HCT116 (cell line): ENCODE measurements around the gene THAP8. TPM values are rescaled to one million over a fixed set of nuclear protein-coding genes. Genes with fewer than 3 reads are reported as not detected.

ENCODE experiments used
- ATAC-seq: fragments of 200-7000 bp; cut with Tn5 transposase; 2 replicates; pipeline ENCODE4 v1.9.1; 2020; ENCODE audit warnings: mild to moderate bottlenecking, moderate library complexity
- BruUV-seq: library from RNA; stranded (reverse); fragments of 400-500 nt; replicated peaks from 2 replicates; lab custom pipeline; 2021; lab: Mats Ljungman, UMichigan
- CTCF ChIA-PET: fragments of 300-600 bp; sonication (Branson Sonifier 250); formaldehyde crosslinking; loops from one replicate; lab custom pipeline; 2021; ENCODE audit warnings: antibody characterized with exemption; lab: Charles Lee
- POLR2A ChIA-PET: fragments of 300-600, 350-600 bp; sonication (Branson Sonifier 250); formaldehyde crosslinking; loops from one replicate; lab custom pipeline; 2021; ENCODE audit warnings: antibody characterized with exemption; lab: Charles Lee
- RAD21 ChIA-PET, 2 experiments: fragments of 300-600 bp; sonication (Branson Sonifier 250); formaldehyde crosslinking; loops; one replicate each; lab custom pipeline; 2023; ENCODE audit warnings: low total read pairs in 2 of 2; ENCODE audit not compliant: uncharacterized antibody in 2 of 2, unreplicated experiment in 2 of 2, low non-redundant PET in 1 of 2; lab: Charles Lee
- DNase-seq: peaks from one replicate; pipeline ENCODE4 v3.0.0-alpha.2; 2010; ENCODE audit warnings: low read depth, low spot score
- H2AFZ ChIP-seq: fragments of 200-600 bp; shearing (Covaris generic), sonication (generic); 2 replicates; pipeline ENCODE4 v1.6.1; 2017; ENCODE audit warnings: low read depth, mixed run types, mixed read lengths, antibody characterized with exemption, low read length; ENCODE audit not compliant: poor library complexity, severe bottlenecking
- H3K27ac ChIP-seq: 2 replicates; pipeline ENCODE4 v1.5.1; 2012; ENCODE audit warnings: low read depth, low read length
- H3K27me3 ChIP-seq: fragments of 200-600 bp; sonication (generic); 2 replicates; pipeline ENCODE4 v1.6.1; 2016; ENCODE audit warnings: mixed run types, low read length, mixed read lengths; ENCODE audit not compliant: insufficient read depth
- H3K36me3 ChIP-seq, 2 experiments: fragments of 200-500 bp in 1 of 2; fragments of 200-600 bp in 1 of 2; sonication (Bioruptor generic) in 1 of 2; sonication (generic) in 1 of 2; 2 replicates each; pipeline versions ENCODE4 v1.5.1 to v1.6.1; 2014 to 2016; ENCODE audit warnings: low read length in 2 of 2, inconsistent platforms in 1 of 2, mixed read lengths in 1 of 2, mixed run types in 1 of 2; ENCODE audit not compliant: insufficient read depth in 2 of 2, control insufficient read depth in 1 of 2
- H3K4me1 ChIP-seq, 2 experiments: fragments of 200-600 bp in 1 of 2; sonication (generic) in 1 of 2; 2 replicates each; pipeline versions ENCODE4 v1.5.1 to v1.6.1; 2012 to 2017; ENCODE audit warnings: low read length in 2 of 2, inconsistent platforms in 1 of 2, mild to moderate bottlenecking in 1 of 2, mixed read lengths in 1 of 2, mixed run types in 1 of 2, moderate library complexity in 1 of 2; ENCODE audit not compliant: insufficient read depth in 2 of 2, control insufficient read depth in 1 of 2
- H3K4me2 ChIP-seq: fragments of 200-600 bp; sonication (generic); 2 replicates; pipeline ENCODE4 v1.6.1; 2017; ENCODE audit warnings: mixed run types, low read length, mixed read lengths
- H3K4me3 ChIP-seq, 2 experiments: fragments of 200-600 bp in 1 of 2; sonication (generic) in 1 of 2; replicated peaks in 1 of 2; 2 replicates each; pipeline ENCODE4 v1.5.1; 2011 to 2016; ENCODE audit warnings: low read length in 2 of 2, control low read depth in 1 of 2, low read depth in 1 of 2, mild to moderate bottlenecking in 1 of 2, mixed read lengths in 1 of 2, mixed run types in 1 of 2
- H3K79me2 ChIP-seq: fragments of 200-600 bp; sonication (generic); 2 replicates; pipeline ENCODE4 v1.6.1; 2017; ENCODE audit warnings: mild to moderate bottlenecking, mixed run types, low read length, moderate library complexity, mixed read lengths; ENCODE audit not compliant: insufficient read depth
- H3K9ac ChIP-seq: fragments of 200-600 bp; sonication (generic); 2 replicates; pipeline ENCODE4 v1.6.1; 2016; ENCODE audit warnings: low read length, mixed read lengths
- H3K9me2 ChIP-seq: fragments of 200-600 bp; sonication (generic), shearing (Covaris generic); 2 replicates; pipeline ENCODE4 v1.6.1; 2017; ENCODE audit warnings: mixed run types, mild to moderate bottlenecking, moderate library complexity; ENCODE audit not compliant: insufficient read depth
- H3K9me3 ChIP-seq, 2 experiments: fragments of 200-500 bp in 1 of 2; fragments of 200-600 bp in 1 of 2; sonication (Bioruptor generic) in 1 of 2; sonication (generic) in 1 of 2; 2 replicates each; pipeline ENCODE4 v1.6.1; 2014 to 2017; ENCODE audit warnings: low read length in 2 of 2, mixed read lengths in 2 of 2, inconsistent platforms in 1 of 2, low read depth in 1 of 2, mild to moderate bottlenecking in 1 of 2, mixed run types in 1 of 2, moderate library complexity in 1 of 2; ENCODE audit not compliant: control insufficient read depth in 1 of 2, insufficient read depth in 1 of 2
- H4K20me1 ChIP-seq: fragments of 200-600 bp; sonication (generic), shearing (Covaris generic); 2 replicates; pipeline ENCODE4 v1.6.1; 2017; ENCODE audit warnings: mixed run types, mild to moderate bottlenecking, moderate library complexity; ENCODE audit not compliant: insufficient read depth
- CBX3 ChIP-seq: IDR thresholded peaks from 2 replicates; pipeline ENCODE4 v1.6.1; 2012; ENCODE audit warnings: low read depth
- CEBPB ChIP-seq: IDR thresholded peaks from 2 replicates; pipeline ENCODE4 v1.6.1; 2012; ENCODE audit warnings: low read depth
- EGR1 ChIP-seq: IDR thresholded peaks from 2 replicates; pipeline ENCODE4 v1.6.1; 2012; ENCODE audit warnings: low read depth
- EZH2 ChIP-seq: fragments of 200-600 bp; sonication (generic); IDR thresholded peaks from 2 replicates; pipeline ENCODE4 v1.6.1; 2017; ENCODE audit warnings: antibody characterized with exemption, mixed run types
- EZH2phosphoT487 ChIP-seq: fragments of 200-600 bp; IDR thresholded peaks from 2 replicates; pipeline ENCODE4 v1.6.1; 2018; ENCODE audit warnings: antibody characterized with exemption, borderline replicate concordance
- FOSL1 ChIP-seq: IDR thresholded peaks from 2 replicates; pipeline ENCODE4 v1.6.1; 2012; ENCODE audit warnings: low read depth
- JUND ChIP-seq: IDR thresholded peaks from 2 replicates; pipeline ENCODE4 v1.6.1; 2012
- SIN3A ChIP-seq: IDR thresholded peaks from 2 replicates; pipeline ENCODE4 v1.6.1; 2012; ENCODE audit warnings: low read depth
- SP1 ChIP-seq: IDR thresholded peaks from 2 replicates; pipeline ENCODE4 v1.6.1; 2012; ENCODE audit warnings: low read depth
- SRF ChIP-seq: IDR thresholded peaks from 2 replicates; pipeline ENCODE4 v1.6.1; 2012; ENCODE audit warnings: low read depth
- TCF7L2 ChIP-seq: IDR thresholded peaks from 2 replicates; pipeline ENCODE4 v1.7.0; 2011; ENCODE audit warnings: borderline replicate concordance, inconsistent platforms; ENCODE audit not compliant: insufficient read depth, insufficient read length; ENCODE audit errors: extremely low read depth
- YY1 ChIP-seq: IDR thresholded peaks from 2 replicates; pipeline ENCODE4 v1.6.1; 2011; ENCODE audit warnings: low read length, low read depth, moderate library complexity, mild to moderate bottlenecking; ENCODE audit not compliant: insufficient replicate concordance; ENCODE audit errors: extremely low read depth
- intact Hi-C: fragments of 100-400 bp; cut with micrococcal nuclease; formaldehyde crosslinking; loops from 2 replicates; pipeline ENCODE4 v1.10.0; 2022
- total RNA-seq: library from RNA; stranded (reverse); gene quantifications from one replicate; pipeline ENCODE4 v1.2.1, GENCODE V29; 2021; ENCODE audit not compliant: unreplicated experiment
- TF ChIP-seq, protein P1 (sequence below), 3 experiments: fragments of 200-600 bp in 1 of 3; sonication (generic) in 1 of 3; IDR thresholded peaks in 2 of 3; conservative IDR thresholded peaks in 1 of 3; 2 replicates each; pipeline ENCODE4 v1.5.1; 2012 to 2017; ENCODE audit warnings: low read depth in 2 of 3, low read length in 2 of 3, antibody characterized with exemption in 1 of 3, borderline replicate concordance in 1 of 3, control low read depth in 1 of 3, mild to moderate bottlenecking in 1 of 3, mixed read lengths in 1 of 3, mixed run types in 1 of 3, moderate library complexity in 1 of 3; ENCODE audit not compliant: insufficient read depth in 1 of 3
- TF ChIP-seq, protein P2 (sequence below): IDR thresholded peaks from 2 replicates; pipeline ENCODE4 v1.6.1; 2012
- TF ChIP-seq, protein P3 (sequence below): IDR thresholded peaks from 2 replicates; pipeline ENCODE4 v1.6.1; 2012; ENCODE audit warnings: low read depth

Gene THAP8
- total RNA-seq, 1 experiment from 2014 or later, result 1.7 TPM

DNA sequence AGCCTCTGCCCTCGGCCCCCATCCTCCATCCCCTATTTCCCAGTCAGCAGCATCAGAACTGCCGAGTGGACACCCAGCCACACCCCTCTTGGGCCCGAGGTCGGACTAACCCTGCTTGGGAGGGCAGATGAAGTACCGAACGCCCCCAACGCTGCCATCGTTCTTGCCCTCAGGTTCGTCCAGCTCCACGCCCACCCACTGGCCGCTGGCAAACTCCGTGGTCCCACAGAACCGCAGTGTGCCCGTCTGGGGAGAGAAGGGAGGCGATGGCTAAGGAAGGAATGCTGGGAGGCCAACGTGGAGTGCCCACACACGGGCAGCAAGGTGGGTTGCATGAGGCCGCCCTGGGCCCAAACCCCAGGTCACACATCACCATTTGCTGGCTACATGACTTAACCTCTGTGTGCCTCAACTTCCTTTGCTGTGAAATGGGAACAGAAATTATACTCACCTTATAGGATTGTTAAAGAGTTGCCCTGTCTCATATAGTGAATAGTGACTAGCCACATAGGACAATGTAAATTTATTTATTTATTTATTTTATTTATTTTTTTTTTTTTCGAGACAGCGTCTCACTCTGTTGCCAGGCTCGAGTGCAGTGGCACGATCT, 34.9 kb downstream of the THAP8 start (continued):
- no peak for TF ChIP-seq EGR1
- no peak for TF ChIP-seq TCF7L2
- TF ChIP-seq EZH2phosphoT487, result no peak
- TF ChIP-seq, protein P1, sequence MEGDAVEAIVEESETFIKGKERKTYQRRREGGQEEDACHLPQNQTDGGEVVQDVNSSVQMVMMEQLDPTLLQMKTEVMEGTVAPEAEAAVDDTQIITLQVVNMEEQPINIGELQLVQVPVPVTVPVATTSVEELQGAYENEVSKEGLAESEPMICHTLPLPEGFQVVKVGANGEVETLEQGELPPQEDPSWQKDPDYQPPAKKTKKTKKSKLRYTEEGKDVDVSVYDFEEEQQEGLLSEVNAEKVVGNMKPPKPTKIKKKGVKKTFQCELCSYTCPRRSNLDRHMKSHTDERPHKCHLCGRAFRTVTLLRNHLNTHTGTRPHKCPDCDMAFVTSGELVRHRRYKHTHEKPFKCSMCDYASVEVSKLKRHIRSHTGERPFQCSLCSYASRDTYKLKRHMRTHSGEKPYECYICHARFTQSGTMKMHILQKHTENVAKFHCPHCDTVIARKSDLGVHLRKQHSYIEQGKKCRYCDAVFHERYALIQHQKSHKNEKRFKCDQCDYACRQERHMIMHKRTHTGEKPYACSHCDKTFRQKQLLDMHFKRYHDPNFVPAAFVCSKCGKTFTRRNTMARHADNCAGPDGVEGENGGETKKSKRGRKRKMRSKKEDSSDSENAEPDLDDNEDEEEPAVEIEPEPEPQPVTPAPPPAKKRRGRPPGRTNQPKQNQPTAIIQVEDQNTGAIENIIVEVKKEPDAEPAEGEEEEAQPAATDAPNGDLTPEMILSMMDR (IDR thresholded peaks at IDR 0.05 in 2 of 3, conservative IDR thresholded peaks at IDR 0.05 in 1 of 3; ENCODE audit: borderline replicate concordance in 1 of 3, insufficient read depth in 1 of 3, low read depth in 2 of 3, low read length in 2 of 3), result no peak
- TF ChIP-seq, protein P2, sequence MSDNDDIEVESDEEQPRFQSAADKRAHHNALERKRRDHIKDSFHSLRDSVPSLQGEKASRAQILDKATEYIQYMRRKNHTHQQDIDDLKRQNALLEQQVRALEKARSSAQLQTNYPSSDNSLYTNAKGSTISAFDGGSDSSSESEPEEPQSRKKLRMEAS, result no peak
- TF ChIP-seq, all 23 proteins: peak for 0

DNA sequence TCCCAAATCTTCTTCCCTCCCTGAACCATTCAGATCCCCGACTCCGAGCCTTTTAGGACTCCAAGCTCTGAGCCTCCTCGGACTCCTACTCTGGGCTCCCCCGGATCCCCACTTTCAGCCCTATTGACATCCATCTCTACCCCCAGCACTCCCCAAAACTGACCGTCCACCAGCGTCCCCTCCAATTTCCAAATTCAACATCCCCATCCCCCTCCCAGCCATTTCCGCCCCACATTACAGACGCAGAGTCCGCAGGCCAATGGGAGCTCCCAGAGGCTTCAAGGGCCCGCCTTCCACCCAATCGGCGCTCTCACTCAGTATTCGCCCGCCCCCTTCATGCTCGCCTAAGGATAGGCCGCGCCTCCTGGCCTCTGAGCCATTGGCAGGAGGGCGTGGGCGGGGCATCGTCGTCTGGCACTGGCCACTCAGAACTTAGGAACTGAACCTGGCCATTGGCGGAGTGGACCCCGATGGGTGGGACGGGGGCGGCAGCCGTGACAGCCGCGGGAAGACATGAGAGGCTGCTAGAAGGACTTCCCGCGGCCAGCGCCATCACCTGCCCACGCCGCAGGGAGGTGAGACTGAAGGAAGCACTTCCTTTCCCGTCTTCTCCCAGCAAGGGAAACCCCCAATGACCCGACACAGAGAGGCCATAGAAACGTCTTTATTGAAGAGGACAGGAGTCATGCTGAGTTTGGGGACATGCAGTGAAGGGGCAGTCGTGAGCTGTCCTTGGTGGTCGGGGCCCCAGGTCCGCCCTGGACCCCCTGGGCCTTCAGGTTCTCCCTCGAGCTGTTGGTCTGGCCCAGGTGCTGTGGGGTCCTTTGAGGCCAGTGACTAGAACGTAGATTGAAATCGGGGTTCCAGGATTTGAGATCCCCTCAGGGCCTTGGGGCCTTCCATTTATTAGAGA, 39.8 kb downstream of the THAP8 start, which contains the start of gene ALKBH6:
ALKBH6 (minus strand) TSS at position 202 of the 913 bp plus-strand sequence. CDS start 816 bp downstream, outside the sequence.
- no peaks in the 10 kb centered on the region for H3K27me3 ChIP-seq
- peak within 1 kb of the TSS; percentile 96 for H3K4me2 ChIP-seq
- H3K9me3 ChIP-seq, result no peaks in the 10 kb centered on the region
- POLR2A ChIA-PET, result interaction anchor here (0.6 to 1.0 kb wide), 5 partner anchors 11 to 114 kb away, joined by 3 to 5 read pairs (median 4); no protein-coding TSS in a partner anchor
- DNase-seq (peak; percentile 97), ATAC-seq (peak; percentile 95)
- peak within 1 kb of the TSS; percentile 61 for H3K27ac ChIP-seq
- BruUV-seq, result TSS peak; percentile 89
- peaks cover 13% of the 10 kb centered on the region for H3K79me2 ChIP-seq
- H3K36me3 ChIP-seq, result no peaks in the 10 kb centered on the region; a peak in 1 of 4 replicates
- H3K9me2 ChIP-seq, result no peaks in the 10 kb centered on the region
- peaks cover 14 to 26% of the 10 kb centered on the region in 2 experiments for H3K4me1 ChIP-seq
- H3K4me3 ChIP-seq, result peak within 1 kb of the TSS; percentile 76 to 77
- no peak within 1 kb of the TSS for H2AFZ ChIP-seq
- intact Hi-C loops, result no loop called here
- peak within 1 kb of the TSS; percentile 95 for H3K9ac ChIP-seq
- CTCF ChIA-PET, result interaction anchor here (0.6 to 1.2 kb wide), 3 partner anchors 39 to 168 kb away, joined by 3 to 4 read pairs (median 3); partner anchors contain the start of gene THAP8
- RAD21 ChIA-PET, result interaction anchor here in 1 of 2 experiments (0.7 kb wide), 1 partner anchor 40 kb away, joined by 6 read pairs; the partner anchor contains the start of gene THAP8
- no peaks in the 10 kb centered on the region for H4K20me1 ChIP-seq
- TF ChIP-seq SP1 (peak; percentile 98), EZH2 (no peak), JUND (no peak), CEBPB (no peak), CBX3 (no peak), FOSL1 (no peak), EZH2phosphoT487 (no peak), SIN3A (peak; percentile 82), YY1 (peak; percentile 62), SRF (no peak; the same call in 1 of the 2 replicates), TCF7L2 (no peak)
- TF ChIP-seq, protein P3, sequence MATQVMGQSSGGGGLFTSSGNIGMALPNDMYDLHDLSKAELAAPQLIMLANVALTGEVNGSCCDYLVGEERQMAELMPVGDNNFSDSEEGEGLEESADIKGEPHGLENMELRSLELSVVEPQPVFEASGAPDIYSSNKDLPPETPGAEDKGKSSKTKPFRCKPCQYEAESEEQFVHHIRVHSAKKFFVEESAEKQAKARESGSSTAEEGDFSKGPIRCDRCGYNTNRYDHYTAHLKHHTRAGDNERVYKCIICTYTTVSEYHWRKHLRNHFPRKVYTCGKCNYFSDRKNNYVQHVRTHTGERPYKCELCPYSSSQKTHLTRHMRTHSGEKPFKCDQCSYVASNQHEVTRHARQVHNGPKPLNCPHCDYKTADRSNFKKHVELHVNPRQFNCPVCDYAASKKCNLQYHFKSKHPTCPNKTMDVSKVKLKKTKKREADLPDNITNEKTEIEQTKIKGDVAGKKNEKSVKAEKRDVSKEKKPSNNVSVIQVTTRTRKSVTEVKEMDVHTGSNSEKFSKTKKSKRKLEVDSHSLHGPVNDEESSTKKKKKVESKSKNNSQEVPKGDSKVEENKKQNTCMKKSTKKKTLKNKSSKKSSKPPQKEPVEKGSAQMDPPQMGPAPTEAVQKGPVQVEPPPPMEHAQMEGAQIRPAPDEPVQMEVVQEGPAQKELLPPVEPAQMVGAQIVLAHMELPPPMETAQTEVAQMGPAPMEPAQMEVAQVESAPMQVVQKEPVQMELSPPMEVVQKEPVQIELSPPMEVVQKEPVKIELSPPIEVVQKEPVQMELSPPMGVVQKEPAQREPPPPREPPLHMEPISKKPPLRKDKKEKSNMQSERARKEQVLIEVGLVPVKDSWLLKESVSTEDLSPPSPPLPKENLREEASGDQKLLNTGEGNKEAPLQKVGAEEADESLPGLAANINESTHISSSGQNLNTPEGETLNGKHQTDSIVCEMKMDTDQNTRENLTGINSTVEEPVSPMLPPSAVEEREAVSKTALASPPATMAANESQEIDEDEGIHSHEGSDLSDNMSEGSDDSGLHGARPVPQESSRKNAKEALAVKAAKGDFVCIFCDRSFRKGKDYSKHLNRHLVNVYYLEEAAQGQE, result no peak
